ENCODE data around the gene NF1.

DNA sequence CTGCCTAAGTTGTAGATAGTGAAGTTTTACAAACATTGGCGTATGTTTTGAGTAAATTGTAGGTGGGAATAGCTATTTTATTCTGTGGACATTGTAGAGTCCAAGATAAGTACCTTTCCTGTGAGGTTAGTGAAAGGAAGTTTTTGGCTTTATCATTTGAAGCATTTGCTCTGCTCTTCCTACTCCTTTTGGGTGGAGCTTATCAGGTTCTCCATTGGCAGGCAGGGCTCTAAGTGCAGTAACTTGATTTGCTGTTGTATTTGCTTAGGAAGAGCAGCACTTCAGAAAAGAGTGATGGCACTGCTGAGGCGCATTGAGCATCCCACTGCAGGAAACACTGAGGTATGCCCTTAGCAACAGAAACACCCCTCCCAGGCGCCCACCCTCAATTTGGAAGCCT, 132.2 kb downstream of the NF1 start:
- TF ChIP-seq, protein P1, sequence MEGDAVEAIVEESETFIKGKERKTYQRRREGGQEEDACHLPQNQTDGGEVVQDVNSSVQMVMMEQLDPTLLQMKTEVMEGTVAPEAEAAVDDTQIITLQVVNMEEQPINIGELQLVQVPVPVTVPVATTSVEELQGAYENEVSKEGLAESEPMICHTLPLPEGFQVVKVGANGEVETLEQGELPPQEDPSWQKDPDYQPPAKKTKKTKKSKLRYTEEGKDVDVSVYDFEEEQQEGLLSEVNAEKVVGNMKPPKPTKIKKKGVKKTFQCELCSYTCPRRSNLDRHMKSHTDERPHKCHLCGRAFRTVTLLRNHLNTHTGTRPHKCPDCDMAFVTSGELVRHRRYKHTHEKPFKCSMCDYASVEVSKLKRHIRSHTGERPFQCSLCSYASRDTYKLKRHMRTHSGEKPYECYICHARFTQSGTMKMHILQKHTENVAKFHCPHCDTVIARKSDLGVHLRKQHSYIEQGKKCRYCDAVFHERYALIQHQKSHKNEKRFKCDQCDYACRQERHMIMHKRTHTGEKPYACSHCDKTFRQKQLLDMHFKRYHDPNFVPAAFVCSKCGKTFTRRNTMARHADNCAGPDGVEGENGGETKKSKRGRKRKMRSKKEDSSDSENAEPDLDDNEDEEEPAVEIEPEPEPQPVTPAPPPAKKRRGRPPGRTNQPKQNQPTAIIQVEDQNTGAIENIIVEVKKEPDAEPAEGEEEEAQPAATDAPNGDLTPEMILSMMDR (IDR thresholded peaks at IDR 0.05) = no peak
- TF ChIP-seq POLR2A (IDR thresholded peaks at IDR 0.05) = no peak
